AG20443 (cell line): Measurements from ENCODE around the gene MME.

Experiments
- DNase-seq: peaks from one replicate; pipeline ENCODE4 v3.0.0; 2012; ENCODE audit warnings: low spot score, mixed read lengths

MME gene

GRCh38 chr3:155147588-155147987 is 67.5 kb downstream of the MME start:
- DNase-seq, result no peak

DNA sequence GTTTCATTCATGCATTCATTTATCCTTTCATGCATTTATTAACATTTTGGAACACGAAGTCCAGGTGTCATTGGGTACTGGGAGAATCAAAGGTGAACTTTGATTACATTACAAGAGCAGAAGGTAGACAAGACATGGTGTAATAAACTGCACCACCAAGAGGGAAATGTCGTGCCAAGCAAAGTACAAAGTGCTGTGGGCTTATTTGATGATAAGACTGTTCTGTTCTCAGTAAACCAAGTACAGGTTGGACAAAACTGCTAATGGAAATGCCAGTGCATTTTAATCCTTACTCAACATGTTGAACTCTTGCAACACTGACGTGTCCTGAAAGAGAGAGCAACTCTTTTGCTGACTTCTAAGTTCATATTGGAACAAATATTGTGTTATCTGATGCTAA is 69.4 kb downstream of the MME start:
- no peak for DNase-seq

GRCh38 chr3:155153242-155154186 is 73.4 kb downstream of the MME start:
- DNase-seq, result no peak

DNA sequence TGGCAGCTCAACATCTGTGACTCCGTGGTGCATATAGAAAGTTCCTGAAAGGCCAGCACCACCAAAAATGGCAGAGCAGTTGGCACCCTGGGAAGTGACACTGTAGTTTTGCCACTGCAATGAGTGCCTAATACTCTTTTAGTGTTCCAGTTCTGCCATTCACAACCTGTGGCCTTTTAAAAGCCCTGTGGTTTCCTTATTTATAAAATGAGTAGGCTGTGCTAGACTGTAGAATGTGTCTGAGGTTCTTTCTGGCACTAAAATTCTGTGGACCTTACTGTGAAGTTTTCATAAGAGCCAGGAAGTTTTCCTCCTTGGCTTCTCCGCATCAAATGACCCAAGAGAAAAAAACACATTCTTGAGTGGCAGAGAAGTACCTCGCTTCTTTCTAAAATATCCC is 74.1 kb downstream of the MME start:
- no peak for DNase-seq

DNA sequence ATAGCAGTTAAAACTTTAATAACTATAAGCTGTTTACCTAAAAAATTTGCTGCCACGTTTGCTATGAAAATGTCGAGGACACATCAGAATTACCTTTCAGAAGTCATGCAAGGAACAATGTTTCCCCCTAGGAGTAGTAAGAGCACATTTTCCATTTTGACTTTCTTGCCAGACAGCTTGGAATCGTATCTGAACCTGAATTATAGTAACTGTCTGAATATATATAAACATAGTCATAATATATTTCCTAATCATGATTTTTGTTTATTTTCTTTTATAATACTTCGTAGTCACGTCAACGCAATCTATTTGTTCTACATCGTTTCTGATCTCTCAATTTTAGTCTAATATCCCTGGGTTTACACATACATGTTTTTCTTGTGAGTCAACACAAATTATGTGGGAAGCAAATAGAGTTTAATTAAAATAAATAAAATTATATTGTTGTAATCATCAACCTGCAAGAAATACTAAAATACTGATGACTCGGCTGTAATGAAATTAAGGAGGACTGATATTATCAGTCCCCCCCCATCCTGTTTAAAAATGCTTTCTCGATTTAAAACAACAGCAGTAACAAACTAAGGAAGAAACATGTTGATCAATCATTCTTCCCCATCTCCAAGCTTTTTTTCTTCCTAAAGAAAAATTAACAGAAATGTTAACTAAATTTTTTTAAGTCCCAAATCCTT is 78.4 kb downstream of the MME start:
- no peak for DNase-seq

DNA sequence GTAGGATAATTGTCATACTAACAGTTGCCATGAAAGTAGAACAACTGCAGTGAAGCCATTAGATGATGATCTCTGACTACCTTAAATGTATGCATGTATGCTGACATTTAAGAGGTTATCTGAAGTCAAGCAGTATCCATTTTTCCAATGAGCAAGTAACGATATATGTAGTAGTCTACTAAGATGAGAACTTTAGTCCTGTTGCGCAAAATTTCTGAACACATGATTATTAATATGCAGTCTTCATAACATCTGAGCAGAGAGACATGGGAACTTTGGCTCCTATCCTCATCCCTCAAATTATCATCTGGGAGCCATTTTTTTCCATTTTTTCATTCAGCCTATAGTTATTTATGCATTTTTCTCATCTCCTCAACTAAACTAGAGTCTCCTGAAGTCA is 79.2 kb downstream of the MME start:
- DNase-seq, result no peak

DNA sequence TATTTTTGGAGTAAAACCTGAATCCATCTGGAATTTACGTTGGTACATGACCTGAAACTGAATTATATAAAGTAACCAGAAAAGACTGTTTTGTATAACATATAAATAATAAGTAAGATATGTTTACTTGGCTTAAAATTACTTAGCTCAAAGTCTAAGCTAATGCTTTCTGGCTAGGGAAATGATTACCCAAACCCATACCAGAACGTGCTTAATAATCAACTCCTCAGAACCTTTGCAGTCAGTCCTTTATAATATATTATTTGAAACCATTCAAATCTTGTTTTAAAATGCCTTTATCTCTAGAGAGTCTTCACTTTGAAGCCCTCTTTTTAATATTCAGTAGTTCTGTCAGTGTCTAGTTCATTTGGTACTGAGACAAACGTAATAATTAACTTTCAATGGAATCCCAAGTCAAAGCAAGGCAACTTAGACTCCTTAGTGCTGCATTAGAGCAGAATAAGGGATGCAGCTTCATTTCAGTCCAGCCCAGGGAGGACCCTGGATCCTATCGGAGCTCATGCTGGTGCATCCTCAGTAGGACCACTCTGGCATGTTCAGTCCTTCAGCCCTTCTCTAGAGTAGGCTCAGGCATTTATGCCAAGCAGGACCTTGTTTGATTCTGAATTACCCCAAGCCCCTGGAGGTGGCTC is 81.6 kb downstream of the MME start:
- DNase-seq, result no peak

DNA sequence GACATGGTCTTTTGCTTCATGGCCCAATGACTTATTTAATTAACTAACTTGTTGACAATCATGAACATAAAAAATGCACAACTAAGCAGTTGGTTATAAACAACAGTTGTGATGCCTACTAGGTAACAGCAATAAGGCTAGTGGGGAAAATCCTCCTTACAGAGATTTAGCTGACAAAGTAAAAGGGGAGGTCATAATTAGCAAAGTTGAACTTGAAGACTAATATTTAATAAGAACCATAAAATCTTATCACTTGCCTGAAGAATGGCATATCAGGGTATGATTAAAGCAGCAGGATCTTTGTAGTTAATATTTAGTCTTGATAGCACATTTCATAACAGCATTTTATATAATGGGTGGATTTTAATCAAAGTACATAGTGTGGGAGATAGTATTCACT is 84.2 kb downstream of the MME start:
- DNase-seq, result no peak

- DNase-seq, result no peak
Measured at GRCh38 chr3:155166441-155166840, 86.3 kb downstream of the MME start.

DNA sequence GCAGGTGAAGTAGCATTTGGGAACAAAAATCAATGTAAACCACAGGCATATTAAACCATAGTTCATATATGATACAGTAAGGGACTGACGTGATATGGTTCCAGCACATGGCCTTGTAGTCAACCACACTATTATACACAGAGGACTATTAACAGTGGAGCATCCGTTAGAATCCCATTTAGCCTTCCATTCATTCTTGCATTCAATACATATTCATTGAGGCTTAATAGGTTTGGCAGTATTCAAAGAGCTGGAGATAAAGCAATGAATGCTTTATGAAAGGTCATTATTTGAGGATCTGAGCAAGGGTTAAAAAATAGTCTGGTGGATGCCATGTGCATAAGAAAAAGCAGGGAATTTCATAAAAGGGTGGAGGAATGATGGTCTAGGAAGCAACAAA is 89.1 kb downstream of the MME start:
- no peak for DNase-seq

DNA sequence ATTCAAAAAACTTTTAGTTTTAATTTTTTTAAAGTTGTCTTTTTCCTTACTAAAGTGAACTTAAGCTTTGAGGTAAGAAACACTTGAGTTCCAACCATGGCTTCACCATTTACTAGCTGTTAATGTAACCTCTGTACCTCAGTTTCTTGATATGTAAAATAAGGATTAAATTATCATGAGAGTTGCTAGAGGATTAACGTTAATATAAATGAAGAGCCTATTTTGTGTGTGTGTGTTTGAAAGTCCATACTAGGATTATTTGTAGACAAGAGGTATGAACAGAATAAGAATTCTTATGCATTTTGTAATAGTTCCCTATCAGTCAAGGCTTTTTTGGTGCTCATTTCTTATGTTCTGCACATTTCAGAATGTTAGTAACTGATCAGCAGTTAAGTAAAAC is 93.7 kb downstream of the MME start:
- no peak for DNase-seq

DNA sequence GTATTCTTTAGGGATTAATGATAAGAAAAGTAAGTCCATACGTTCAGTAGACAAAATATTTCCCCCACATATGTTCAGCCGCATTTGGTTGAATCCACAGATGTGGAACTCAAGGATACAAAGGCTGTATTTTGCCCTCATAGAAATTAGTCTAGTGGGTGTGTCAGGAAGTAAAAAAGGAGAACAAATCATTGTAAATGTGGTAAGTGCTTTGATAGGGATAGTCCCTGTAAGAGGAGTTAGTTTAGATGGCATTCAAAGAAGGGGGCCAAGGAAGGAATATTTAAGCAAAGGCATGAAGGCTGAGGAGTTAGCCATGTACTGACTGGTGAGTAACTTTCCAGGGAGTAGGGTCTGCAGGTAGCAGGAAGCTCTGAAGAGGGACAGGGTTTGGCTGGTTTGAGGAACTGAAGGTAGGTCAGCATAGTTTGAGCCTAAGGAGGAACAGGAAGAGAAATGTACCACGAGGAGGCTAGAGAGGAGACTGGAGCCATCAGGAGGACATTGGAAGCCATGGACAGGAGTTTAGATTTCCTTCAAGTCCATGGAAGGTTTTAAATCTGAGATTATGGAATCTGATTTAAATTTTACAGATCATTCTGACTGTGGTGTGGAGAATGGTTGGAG is 98.8 kb downstream of the MME start:
- no peak for DNase-seq

DNA sequence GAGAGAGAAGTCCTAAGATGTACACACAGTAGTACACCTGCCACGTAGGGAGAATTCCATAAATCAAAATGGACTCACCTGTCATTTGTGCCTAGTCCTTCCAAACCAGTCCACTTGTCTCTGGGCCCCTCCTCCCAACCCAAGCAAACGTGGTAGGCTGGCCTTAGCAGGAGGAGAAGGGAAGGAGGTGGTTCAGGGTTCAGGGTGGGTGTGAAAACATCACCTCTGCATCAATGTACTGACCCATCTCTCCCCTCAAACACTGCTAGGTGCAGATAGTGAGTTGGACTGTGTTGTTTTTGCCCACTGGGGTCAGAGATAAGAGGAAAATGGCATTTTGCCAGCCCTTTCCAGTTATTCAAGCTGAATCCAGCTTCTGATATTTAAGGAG is 99.3 kb downstream of the MME start:
- DNase-seq, result no peak

DNA sequence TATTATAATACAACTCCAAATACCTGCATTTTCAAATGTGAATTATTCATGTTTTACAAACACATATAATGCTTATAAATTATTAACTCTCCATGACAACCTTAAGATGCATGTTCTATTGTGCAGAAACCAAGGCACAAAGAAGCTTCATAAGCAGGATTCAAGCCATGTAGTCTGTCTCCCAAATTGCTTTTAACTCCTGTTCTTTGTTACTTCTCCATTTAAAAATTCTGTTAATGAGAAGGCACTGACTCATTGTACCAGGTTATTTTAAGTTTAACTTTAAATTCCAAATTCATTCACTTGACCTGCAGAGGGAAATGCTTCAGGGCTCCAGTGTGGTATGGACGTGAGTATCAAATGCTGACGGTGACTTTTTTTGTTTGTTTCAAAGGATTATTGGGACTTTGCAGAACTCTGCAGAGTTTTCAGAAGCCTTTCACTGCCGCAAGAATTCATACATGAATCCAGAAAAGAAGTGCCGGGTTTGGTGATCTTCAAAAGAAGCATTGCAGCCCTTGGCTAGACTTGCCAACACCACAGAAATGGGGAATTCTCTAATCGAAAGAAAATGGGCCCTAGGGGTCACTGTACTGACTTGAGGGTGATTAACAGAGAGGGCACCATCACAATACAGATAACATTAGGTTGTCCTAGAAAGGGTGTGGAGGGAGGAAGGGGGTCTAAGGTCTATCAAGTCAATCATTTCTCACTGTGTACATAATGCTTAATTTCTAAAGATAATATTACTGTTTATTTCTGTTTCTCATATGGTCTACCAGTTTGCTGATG is 100.0 kb downstream of the MME start:
- DNase-seq, result no peak

DNA sequence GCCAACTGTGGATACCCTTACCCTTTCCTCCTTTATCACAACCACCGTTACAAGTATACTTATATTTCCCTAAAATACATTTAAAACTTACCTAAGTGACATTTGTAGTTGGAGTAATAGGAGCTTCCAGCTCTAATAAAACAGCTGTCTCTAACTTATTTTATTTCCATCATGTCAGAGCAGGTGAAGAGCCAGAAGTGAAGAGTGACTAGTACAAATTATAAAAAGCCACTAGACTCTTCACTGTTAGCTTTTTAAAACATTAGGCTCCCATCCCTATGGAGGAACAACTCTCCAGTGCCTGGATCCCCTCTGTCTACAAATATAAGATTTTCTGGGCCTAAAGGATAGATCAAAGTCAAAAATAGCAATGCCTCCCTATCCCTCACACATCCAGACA is 102.3 kb downstream of the MME start:
- DNase-seq, result no peak

GRCh38 chr3:155184011-155184410 is 103.9 kb downstream of the MME start:
- DNase-seq, result no peak

GRCh38 chr3:155185631-155186071 is 105.5 kb downstream of the MME start:
- DNase-seq, result peak; percentile 67

DNA sequence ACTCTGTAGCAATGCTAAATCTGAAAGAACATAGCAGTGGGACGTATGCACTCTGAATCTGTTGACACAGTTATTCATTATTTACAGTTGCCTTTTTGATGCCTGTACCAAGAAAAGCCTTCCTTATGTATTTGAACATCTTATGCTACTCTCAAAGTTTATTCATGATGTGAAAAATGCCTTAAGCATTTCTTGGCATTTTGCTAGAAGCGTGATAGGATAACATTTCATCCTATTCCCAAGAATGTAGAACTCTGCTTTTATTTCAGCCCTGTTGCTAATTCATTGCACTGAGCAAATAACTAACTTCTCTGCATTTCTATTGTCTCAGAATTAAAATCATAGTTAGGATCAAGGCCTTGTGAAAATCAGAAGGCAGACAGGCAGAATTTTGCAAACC is 107.9 kb downstream of the MME start:
- no peak for DNase-seq

- DNase-seq, result no peak
Measured at GRCh38 chr3:155189478-155189877, 109.4 kb downstream of the MME start.

GRCh38 chr3:155190691-155191090 is 110.6 kb downstream of the MME start:
- DNase-seq, result no peak

GRCh38 chr3:155192957-155193746 is 113.0 kb downstream of the MME start:
- DNase-seq, result no peak
